SKM-1 (cell line): Measurements from ENCODE around the gene STPG2.
"Not testable (repeated sequence)": the region's sequence is repeated elsewhere in the genome, so short reads cannot be mapped to it uniquely, and the experiment has no call there.

ENCODE experiments used
- DNase-seq: peaks from one replicate; lab custom pipeline; 2025; ENCODE audit not compliant: unreplicated experiment; lab: John Stamatoyannopoulos, UW

Gene STPG2

GRCh38 chr4:97952763-97953162 lies 190.5 kb downstream of the STPG2 start:
- no peak for DNase-seq

GRCh38 chr4:97950836-97951235 lies 192.4 kb downstream of the STPG2 start:
- no peak for DNase-seq

GRCh38 chr4:97942951-97943350 lies 200.3 kb downstream of the STPG2 start:
- no peak for DNase-seq

- DNase-seq = no peak
These were observed 201.1 kb downstream of the STPG2 start for GRCh38 chr4:97942137-97942536.

GRCh38 chr4:97938141-97938540 lies 205.1 kb downstream of the STPG2 start:
- no peak for DNase-seq

GRCh38 chr4:97924341-97924958 lies 218.8 kb downstream of the STPG2 start:
- DNase-seq = no peak

- no peak for DNase-seq
These were observed 220.2 kb downstream of the STPG2 start for GRCh38 chr4:97923096-97923495.

- DNase-seq = no peak
These were observed 226.2 kb downstream of the STPG2 start for GRCh38 chr4:97917115-97917514.

- no peak for DNase-seq
These were observed 231.1 kb downstream of the STPG2 start for GRCh38 chr4:97912156-97912555.

GRCh38 chr4:97911236-97911906 lies 231.9 kb downstream of the STPG2 start:
- DNase-seq = no peak

GRCh38 chr4:97910005-97910404 lies 233.3 kb downstream of the STPG2 start:
- DNase-seq = no peak

- not testable (repeated sequence) for DNase-seq
These were observed 239.7 kb downstream of the STPG2 start for GRCh38 chr4:97903436-97904189.

GRCh38 chr4:97900229-97900628 lies 243.0 kb downstream of the STPG2 start:
- no peak for DNase-seq

GRCh38 chr4:97892592-97893266 lies 250.5 kb downstream of the STPG2 start:
- no peak for DNase-seq

- no peak for DNase-seq
These were observed 263.3 kb downstream of the STPG2 start for GRCh38 chr4:97879942-97880341.

- no peak for DNase-seq
These were observed 275.2 kb downstream of the STPG2 start for GRCh38 chr4:97868097-97868496.

GRCh38 chr4:97867557-97868091 lies 275.7 kb downstream of the STPG2 start:
- DNase-seq = no peak

GRCh38 chr4:97866821-97867556 lies 276.3 kb downstream of the STPG2 start:
- DNase-seq = no peak

- no peak for DNase-seq
These were observed 292.2 kb downstream of the STPG2 start for GRCh38 chr4:97851115-97851514.

- DNase-seq = no peak
These were observed 297.5 kb downstream of the STPG2 start for GRCh38 chr4:97845758-97846157.

GRCh38 chr4:97841512-97841911 lies 301.8 kb downstream of the STPG2 start:
- no peak for DNase-seq
